HepG2 (cell line): Measurements from ENCODE around the gene THRAP3. TPM values are rescaled to one million over a fixed set of nuclear protein-coding genes. Genes with fewer than 3 reads are reported as not detected.

ENCODE experiments used
- EP300 ChIP-seq, 3 experiments: sonication (generic) in 1 of 3; formaldehyde crosslinking in 1 of 3; IDR thresholded peaks; 2 replicates each; pipeline versions ENCODE4 v1.5.1 to v1.6.1; 2011 to 2020; ENCODE audit warnings: low read depth in 2 of 3, low read length in 2 of 3, borderline replicate concordance in 1 of 3, improper control_type of control experiment in 1 of 3, mild to moderate bottlenecking in 1 of 3, missing genetic modification reagents in 1 of 3, moderate library complexity in 1 of 3
- RBM22 ChIP-seq: fragments of 200-400 bp; formaldehyde crosslinking; optimal IDR thresholded peaks from 2 replicates; pipeline ENCODE3; 2017; ENCODE audit warnings: mild to moderate bottlenecking, low read length, moderate library complexity
- RXRA ChIP-seq: sonication (generic); formaldehyde crosslinking; IDR thresholded peaks from 2 replicates; pipeline ENCODE4 v1.5.1; 2020; ENCODE audit warnings: missing genetic modification reagents
- SAP130 ChIP-seq: IDR thresholded peaks from 2 replicates; pipeline ENCODE4 v1.6.1; 2016; ENCODE audit warnings: low read depth
- ZBTB7A ChIP-seq: sonication (generic); formaldehyde crosslinking; IDR thresholded peaks from 2 replicates; pipeline ENCODE4 v1.8.0; 2022; ENCODE audit warnings: mild to moderate bottlenecking, missing genetic modification reagents
- ZFAT ChIP-seq: sonication (generic); formaldehyde crosslinking; conservative IDR thresholded peaks from 2 replicates; pipeline ENCODE4 v1.8.1; 2023; ENCODE audit warnings: missing genetic modification reagents, inconsistent platforms
- ZMYM2 ChIP-seq: sonication (generic); formaldehyde crosslinking; IDR thresholded peaks from 2 replicates; pipeline ENCODE4 v1.8.0; 2022; ENCODE audit warnings: mild to moderate bottlenecking, missing genetic modification reagents
- polyA plus RNA-seq, 8 experiments: library from polyadenylated mRNA; depleted of rRNA in 3 of 8; stranded (reverse) in 7 of 8; unstranded in 1 of 8; fragments of >200 nt; fragmentation: Illumina TruSeq in 4 of 8; extraction: Trizol in 4 of 8; gene quantifications; 2 replicates each; pipeline versions ENCODE4 v1.2.1 to v1.2.3, GENCODE V29; 2011 to 2016; ENCODE audit warnings: low read depth in 4 of 8, missing spikeins in 1 of 8, mixed read lengths in 1 of 8; ENCODE audit not compliant: insufficient read depth in 1 of 8
- total RNA-seq, 5 experiments: library from RNA; depleted of rRNA; stranded (reverse); fragments of >200 nt; fragmentation: Illumina TruSeq; extraction: Trizol; gene quantifications; 2 replicates each; pipeline ENCODE4 v1.2.3, GENCODE V29; 2016; ENCODE audit warnings: low read depth in 1 of 5
- TF ChIP-seq, protein P1 (sequence below): sonication (generic); formaldehyde crosslinking; IDR thresholded peaks from 2 replicates; pipeline ENCODE4 v1.4.0; 2020; ENCODE audit warnings: missing genetic modification reagents, borderline replicate concordance
- TF ChIP-seq, protein P2 (sequence below): sonication (generic); formaldehyde crosslinking; conservative IDR thresholded peaks from 2 replicates; pipeline ENCODE4 v1.4.0; 2020; ENCODE audit warnings: mild to moderate bottlenecking, missing genetic modification reagents, moderate library complexity
- TF ChIP-seq, protein P3 (sequence below): sonication (generic); formaldehyde crosslinking; IDR thresholded peaks from 2 replicates; pipeline ENCODE4 v1.5.0; 2020; ENCODE audit warnings: mild to moderate bottlenecking, missing genetic modification reagents
- TF ChIP-seq, protein P4 (sequence below): IDR thresholded peaks from 2 replicates; pipeline ENCODE4 v1.6.1; 2016; ENCODE audit warnings: low read depth, missing genetic modification reagents, missing compliant biosample characterization

The THRAP3 gene
- total and polyA plus RNA-seq, 2 of the 13 experiments (the other 11 are each of a cell fraction or from before 2014, with no cell fraction given), result 45.0 to 92.6 TPM

DNA sequence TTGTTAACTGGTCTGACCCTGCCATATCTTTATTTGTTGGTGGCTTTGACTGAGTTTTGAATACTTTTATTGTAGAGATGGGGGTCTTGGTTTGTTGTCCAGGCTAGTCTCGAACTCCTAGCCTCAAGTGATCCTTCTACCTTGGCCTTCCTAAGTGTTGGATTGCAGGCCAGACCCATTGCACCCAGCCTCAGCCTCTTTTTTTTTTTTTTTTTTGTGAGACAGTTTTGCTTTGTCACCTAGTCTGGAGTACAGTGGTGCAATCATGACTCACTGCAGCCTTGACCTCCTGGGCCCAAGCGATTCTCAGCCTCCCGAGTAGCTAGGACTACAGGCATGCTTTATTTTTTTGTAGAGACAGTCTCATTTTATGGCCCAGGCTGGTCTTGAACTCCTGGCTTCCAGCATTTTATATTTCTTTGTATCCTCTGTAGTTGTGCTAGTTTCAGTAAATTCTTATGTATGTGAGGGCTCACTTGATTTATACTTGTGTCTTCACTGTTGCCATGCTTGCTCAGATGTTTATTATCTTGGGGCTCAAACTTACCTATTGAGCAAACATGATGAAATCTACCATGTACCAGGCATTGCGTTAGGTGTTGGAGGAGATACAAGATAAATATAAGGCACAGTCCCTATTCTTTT, 24.1 kb downstream of the THRAP3 start (continued):
- TF ChIP-seq, protein P1, sequence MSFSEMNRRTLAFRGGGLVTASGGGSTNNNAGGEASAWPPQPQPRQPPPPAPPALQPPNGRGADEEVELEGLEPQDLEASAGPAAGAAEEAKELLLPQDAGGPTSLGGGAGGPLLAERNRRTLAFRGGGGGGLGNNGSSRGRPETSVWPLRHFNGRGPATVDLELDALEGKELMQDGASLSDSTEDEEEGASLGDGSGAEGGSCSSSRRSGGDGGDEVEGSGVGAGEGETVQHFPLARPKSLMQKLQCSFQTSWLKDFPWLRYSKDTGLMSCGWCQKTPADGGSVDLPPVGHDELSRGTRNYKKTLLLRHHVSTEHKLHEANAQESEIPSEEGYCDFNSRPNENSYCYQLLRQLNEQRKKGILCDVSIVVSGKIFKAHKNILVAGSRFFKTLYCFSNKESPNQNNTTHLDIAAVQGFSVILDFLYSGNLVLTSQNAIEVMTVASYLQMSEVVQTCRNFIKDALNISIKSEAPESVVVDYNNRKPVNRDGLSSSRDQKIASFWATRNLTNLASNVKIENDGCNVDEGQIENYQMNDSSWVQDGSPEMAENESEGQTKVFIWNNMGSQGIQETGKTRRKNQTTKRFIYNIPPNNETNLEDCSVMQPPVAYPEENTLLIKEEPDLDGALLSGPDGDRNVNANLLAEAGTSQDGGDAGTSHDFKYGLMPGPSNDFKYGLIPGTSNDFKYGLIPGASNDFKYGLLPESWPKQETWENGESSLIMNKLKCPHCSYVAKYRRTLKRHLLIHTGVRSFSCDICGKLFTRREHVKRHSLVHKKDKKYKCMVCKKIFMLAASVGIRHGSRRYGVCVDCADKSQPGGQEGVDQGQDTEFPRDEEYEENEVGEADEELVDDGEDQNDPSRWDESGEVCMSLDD, result no peak
- TF ChIP-seq, protein P2, sequence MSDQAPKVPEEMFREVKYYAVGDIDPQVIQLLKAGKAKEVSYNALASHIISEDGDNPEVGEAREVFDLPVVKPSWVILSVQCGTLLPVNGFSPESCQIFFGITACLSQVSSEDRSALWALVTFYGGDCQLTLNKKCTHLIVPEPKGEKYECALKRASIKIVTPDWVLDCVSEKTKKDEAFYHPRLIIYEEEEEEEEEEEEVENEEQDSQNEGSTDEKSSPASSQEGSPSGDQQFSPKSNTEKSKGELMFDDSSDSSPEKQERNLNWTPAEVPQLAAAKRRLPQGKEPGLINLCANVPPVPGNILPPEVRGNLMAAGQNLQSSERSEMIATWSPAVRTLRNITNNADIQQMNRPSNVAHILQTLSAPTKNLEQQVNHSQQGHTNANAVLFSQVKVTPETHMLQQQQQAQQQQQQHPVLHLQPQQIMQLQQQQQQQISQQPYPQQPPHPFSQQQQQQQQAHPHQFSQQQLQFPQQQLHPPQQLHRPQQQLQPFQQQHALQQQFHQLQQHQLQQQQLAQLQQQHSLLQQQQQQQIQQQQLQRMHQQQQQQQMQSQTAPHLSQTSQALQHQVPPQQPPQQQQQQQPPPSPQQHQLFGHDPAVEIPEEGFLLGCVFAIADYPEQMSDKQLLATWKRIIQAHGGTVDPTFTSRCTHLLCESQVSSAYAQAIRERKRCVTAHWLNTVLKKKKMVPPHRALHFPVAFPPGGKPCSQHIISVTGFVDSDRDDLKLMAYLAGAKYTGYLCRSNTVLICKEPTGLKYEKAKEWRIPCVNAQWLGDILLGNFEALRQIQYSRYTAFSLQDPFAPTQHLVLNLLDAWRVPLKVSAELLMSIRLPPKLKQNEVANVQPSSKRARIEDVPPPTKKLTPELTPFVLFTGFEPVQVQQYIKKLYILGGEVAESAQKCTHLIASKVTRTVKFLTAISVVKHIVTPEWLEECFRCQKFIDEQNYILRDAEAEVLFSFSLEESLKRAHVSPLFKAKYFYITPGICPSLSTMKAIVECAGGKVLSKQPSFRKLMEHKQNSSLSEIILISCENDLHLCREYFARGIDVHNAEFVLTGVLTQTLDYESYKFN (CRISPR knock-in tag), result peak; percentile 89
- TF ChIP-seq RXRA (CRISPR knock-in tag) (peak; percentile 84; the same call in 1 of the 2 replicates), SAP130 (peak; percentile 82), ZBTB7A (CRISPR knock-in tag) (no peak), RBM22 (peak; percentile 31), EP300 (IDR thresholded peaks at IDR 0.05; ENCODE audit: low read depth in 2 of 2, low read length in 2 of 2) (peak; percentile 87 to 91), EP300 (CRISPR knock-in tag; IDR thresholded peaks at IDR 0.05; ENCODE audit: borderline replicate concordance) (peak; percentile 71), ZFAT (CRISPR knock-in tag) (no peak), ZMYM2 (CRISPR knock-in tag) (peak; percentile 99)
- TF ChIP-seq, protein P3, sequence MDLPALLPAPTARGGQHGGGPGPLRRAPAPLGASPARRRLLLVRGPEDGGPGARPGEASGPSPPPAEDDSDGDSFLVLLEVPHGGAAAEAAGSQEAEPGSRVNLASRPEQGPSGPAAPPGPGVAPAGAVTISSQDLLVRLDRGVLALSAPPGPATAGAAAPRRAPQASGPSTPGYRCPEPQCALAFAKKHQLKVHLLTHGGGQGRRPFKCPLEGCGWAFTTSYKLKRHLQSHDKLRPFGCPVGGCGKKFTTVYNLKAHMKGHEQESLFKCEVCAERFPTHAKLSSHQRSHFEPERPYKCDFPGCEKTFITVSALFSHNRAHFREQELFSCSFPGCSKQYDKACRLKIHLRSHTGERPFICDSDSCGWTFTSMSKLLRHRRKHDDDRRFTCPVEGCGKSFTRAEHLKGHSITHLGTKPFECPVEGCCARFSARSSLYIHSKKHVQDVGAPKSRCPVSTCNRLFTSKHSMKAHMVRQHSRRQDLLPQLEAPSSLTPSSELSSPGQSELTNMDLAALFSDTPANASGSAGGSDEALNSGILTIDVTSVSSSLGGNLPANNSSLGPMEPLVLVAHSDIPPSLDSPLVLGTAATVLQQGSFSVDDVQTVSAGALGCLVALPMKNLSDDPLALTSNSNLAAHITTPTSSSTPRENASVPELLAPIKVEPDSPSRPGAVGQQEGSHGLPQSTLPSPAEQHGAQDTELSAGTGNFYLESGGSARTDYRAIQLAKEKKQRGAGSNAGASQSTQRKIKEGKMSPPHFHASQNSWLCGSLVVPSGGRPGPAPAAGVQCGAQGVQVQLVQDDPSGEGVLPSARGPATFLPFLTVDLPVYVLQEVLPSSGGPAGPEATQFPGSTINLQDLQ (CRISPR knock-in tag), result no peak
- TF ChIP-seq, protein P4, sequence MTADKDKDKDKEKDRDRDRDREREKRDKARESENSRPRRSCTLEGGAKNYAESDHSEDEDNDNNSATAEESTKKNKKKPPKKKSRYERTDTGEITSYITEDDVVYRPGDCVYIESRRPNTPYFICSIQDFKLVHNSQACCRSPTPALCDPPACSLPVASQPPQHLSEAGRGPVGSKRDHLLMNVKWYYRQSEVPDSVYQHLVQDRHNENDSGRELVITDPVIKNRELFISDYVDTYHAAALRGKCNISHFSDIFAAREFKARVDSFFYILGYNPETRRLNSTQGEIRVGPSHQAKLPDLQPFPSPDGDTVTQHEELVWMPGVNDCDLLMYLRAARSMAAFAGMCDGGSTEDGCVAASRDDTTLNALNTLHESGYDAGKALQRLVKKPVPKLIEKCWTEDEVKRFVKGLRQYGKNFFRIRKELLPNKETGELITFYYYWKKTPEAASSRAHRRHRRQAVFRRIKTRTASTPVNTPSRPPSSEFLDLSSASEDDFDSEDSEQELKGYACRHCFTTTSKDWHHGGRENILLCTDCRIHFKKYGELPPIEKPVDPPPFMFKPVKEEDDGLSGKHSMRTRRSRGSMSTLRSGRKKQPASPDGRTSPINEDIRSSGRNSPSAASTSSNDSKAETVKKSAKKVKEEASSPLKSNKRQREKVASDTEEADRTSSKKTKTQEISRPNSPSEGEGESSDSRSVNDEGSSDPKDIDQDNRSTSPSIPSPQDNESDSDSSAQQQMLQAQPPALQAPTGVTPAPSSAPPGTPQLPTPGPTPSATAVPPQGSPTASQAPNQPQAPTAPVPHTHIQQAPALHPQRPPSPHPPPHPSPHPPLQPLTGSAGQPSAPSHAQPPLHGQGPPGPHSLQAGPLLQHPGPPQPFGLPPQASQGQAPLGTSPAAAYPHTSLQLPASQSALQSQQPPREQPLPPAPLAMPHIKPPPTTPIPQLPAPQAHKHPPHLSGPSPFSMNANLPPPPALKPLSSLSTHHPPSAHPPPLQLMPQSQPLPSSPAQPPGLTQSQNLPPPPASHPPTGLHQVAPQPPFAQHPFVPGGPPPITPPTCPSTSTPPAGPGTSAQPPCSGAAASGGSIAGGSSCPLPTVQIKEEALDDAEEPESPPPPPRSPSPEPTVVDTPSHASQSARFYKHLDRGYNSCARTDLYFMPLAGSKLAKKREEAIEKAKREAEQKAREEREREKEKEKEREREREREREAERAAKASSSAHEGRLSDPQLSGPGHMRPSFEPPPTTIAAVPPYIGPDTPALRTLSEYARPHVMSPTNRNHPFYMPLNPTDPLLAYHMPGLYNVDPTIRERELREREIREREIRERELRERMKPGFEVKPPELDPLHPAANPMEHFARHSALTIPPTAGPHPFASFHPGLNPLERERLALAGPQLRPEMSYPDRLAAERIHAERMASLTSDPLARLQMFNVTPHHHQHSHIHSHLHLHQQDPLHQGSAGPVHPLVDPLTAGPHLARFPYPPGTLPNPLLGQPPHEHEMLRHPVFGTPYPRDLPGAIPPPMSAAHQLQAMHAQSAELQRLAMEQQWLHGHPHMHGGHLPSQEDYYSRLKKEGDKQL (CRISPR knock-in tag), result no peak
